ENCODE results near the gene FGF14.
A peak's percentile ranks its signal among the peaks of the same experiment; 100 is the strongest.

FGF14 gene

DNA sequence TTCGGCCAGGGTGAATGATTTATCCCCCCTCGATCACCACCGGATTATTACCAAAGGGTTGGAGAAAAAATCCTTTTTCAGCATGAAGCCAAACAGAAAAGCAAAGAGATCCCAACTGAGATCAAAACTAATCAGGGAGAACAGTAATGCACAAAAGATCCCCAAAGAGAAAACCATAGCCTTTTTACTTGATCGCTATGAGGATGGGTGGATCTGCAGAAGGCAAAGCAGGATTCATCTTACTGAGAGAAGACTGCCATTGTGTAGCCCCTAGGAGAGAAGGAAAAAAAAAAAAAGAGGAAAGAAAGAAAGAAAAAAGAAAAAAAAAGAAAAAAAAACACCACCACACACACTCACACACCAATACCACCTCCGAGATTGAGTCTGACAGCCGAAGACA, at the start of gene FGF14:
FGF14 (minus strand) TSS at position 283 of the 400 bp plus-strand sequence.
- H3K4me1 Mint-ChIP-seq, result peaks cover 25% of the 10 kb centered on the region

DNA sequence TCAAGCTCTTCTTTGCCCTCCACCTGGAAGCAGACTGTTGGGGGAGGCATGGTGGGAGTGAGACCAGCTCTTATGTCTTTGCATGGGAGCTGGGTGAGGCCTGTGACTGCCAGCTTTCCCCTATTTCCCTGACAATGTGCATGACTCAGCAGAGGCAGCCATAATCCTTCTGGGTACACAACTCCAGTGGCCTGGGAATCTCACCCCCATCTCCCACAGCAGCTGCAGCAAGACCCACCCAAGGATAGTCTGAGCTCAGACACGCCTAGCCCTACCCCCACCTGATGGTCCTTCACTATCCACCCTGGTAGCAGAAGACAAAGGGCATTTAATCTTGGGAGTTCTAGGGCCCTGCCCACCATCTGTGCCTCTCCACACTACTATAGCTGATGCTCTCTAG, 41.4 kb upstream of the FGF14 start:
- no peak for DNase-seq

More for the DNA sequence above, at the start of gene FGF14:
- DNase-seq, result no peak
- Mint-ChIP-seq H3K27ac (no peak within 1 kb of the TSS), H3K36me3 (ENCODE audit: low read depth) (no peaks in the 10 kb centered on the region), H3K9me3 (no peaks in the 10 kb centered on the region), H3K4me3 (peak within 1 kb of the TSS; percentile 55), H3K27me3 (peaks cover 66% of the 10 kb centered on the region)
- ATAC-seq, result no peak

DNA sequence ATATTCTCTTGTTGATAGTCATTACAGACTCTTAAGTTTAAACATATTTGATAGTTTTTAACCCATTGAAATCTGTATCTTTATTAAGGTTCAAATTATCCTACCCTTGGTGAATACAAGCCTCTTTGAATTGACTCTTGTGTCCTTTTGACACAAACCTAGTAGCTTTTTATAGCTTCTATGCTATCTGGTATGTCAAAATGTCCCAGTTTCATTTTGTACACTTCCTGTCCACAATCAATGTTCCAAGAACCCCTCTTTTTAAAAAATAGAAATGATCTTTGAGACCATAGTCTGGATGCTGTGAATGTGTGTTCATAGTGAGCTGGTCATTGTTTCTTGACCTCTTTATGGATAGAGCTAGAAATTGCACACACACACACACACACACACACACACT, 39.2 kb upstream of the FGF14 start:
- peaks cover 9% of the 10 kb centered on the region for H3K9me3 Mint-ChIP-seq
- H3K36me3 Mint-ChIP-seq (ENCODE audit: low read depth), result no peaks in the 10 kb centered on the region
- H3K4me1 Mint-ChIP-seq, result no peaks in the 10 kb centered on the region
- ATAC-seq, result no peak
- no peak overlapping the region for H3K4me3 Mint-ChIP-seq
- no peak for DNase-seq
- peaks cover 6% of the 10 kb centered on the region for H3K27me3 Mint-ChIP-seq
- no peak overlapping the region for H3K27ac Mint-ChIP-seq

More for the DNA sequence above, 41.4 kb upstream of the FGF14 start:
- Mint-ChIP-seq H3K27me3 (peaks cover 8% of the 10 kb centered on the region), H3K4me3 (no peak overlapping the region), H3K36me3 (ENCODE audit: low read depth) (no peaks in the 10 kb centered on the region), H3K9me3 (peaks cover 9% of the 10 kb centered on the region), H3K27ac (no peak overlapping the region), H3K4me1 (no peaks in the 10 kb centered on the region)
- ATAC-seq, result no peak

DNA sequence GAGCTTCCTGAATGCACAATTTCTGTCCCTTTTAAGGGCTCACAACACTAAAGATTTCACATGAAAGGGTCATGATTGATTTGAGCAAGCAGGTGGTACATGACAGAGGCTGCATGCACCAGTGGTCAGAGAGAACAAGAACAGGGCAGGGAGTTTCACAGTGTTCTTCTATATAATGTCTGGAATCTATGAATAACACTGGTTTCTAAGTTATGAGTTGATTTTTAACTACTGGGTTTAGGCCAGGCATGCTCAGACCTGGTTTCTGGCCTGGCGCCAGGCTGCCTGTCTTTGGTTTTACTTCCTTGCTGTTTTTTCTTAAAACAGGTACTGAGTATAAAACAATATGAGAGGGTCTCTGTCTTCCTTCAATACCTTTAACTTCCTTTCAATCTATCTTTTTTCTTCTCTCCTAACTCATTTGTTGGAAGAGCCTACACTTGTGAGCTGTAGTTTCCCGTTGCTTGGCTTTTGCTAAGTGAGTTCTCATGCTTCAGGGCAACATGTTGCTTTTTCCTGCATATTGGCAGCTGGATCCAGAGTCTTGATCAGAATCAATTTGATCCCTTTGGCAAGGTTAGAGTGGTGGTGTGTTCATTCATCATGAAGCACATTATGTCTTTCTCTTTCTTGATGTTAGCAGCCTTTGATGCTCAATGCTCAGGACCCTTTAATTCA, 38.5 kb upstream of the FGF14 start:
- Mint-ChIP-seq H3K27me3 (peaks cover 6% of the 10 kb centered on the region), H3K36me3 (ENCODE audit: low read depth) (no peaks in the 10 kb centered on the region), H3K27ac (no peak overlapping the region), H3K4me3 (no peak overlapping the region), H3K4me1 (no peaks in the 10 kb centered on the region), H3K9me3 (peaks cover 9% of the 10 kb centered on the region)
- DNase-seq (no peak), ATAC-seq (no peak)

DNA sequence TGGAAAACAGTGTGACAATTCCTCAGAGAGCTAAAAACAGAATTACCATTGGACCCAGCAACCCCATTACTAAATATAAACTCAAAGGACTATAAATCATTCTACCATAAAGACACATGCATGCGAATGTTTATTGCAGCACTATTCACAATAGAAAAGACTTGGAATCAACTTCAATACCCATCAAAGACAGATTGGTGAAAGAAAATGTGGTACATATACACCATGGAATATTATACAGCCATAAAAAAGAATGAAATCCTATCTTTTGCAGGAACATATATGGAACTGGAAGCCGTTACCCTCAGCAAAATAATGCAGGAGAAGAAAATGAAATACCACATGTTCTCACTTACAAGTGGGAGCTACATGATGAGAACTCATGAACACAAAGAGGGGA, 20.8 kb upstream of the FGF14 start:
- no peak for DNase-seq
- peaks cover 12% of the 10 kb centered on the region for H3K27me3 Mint-ChIP-seq
- peaks cover 31% of the 10 kb centered on the region for H3K9me3 Mint-ChIP-seq
- peaks cover 2% of the 10 kb centered on the region for H3K36me3 Mint-ChIP-seq (ENCODE audit: low read depth)
- H3K4me1 Mint-ChIP-seq, result no peaks in the 10 kb centered on the region
- ATAC-seq, result no peak
- no peak overlapping the region for H3K4me3 Mint-ChIP-seq
- no peak overlapping the region for H3K27ac Mint-ChIP-seq

GRCh38 chr13:102405499-102406100, 3.8 kb upstream of the FGF14 start:
- no peak for DNase-seq
- ATAC-seq, result no peak
- Mint-ChIP-seq H3K4me1 (peaks cover 19% of the 10 kb centered on the region), H3K36me3 (ENCODE audit: low read depth) (no peaks in the 10 kb centered on the region), H3K9me3 (no peaks in the 10 kb centered on the region), H3K4me3 (no peak overlapping the region), H3K27me3 (peaks cover 67% of the 10 kb centered on the region), H3K27ac (no peak overlapping the region)

DNA sequence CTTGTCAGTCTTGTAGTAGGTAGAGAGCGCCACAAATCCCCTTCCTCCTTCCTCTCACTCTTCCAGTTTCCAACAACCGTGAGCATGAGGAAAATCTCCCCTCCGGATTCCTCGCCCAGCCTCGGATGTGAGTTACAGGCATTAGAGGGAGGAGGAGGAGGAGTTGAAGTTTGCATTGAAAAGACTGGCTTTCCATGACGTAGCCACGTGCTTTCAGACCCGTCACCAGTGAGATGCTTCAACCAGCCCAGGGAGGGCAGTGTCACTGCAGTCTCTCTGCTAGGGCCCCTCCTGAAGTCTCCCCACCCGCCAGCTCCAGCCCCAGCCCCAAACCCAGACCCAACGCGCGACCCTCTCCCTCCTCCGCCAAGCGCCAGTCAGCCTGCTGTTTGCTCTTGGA, 442 bp upstream of the FGF14 start:
- H3K27me3 Mint-ChIP-seq, result peaks cover 64% of the 10 kb centered on the region
- H3K27ac Mint-ChIP-seq, result no peak overlapping the region

DNA sequence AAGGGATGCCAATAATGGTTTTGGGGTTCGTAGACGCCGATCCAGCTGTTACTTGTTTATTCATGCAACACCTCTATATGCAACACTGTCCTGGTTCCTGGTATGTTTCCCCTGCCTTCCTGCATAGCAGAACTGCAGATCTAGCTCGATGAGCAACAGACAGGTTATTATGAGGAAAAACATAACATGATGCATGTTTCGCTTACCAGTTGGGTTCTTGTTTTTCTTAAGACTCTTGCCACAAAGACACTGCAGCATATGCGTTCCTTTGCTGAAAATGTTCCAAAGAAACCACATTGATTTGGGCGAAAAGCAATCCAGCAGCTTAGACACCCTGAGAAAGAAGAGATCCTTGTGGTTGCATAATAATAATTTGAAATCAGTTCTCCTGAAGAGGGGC, 583 bp downstream of the FGF14 start:
- Mint-ChIP-seq H3K27ac (no peak overlapping the region), H3K4me1 (peaks cover 25% of the 10 kb centered on the region), H3K9me3 (no peaks in the 10 kb centered on the region), H3K27me3 (peaks cover 65% of the 10 kb centered on the region), H3K4me3 (peak overlapping the region; percentile 55), H3K36me3 (ENCODE audit: low read depth) (no peaks in the 10 kb centered on the region)
- no peak for ATAC-seq
- no peak for DNase-seq

More for the DNA sequence above, 442 bp upstream of the FGF14 start:
- no peaks in the 10 kb centered on the region for H3K9me3 Mint-ChIP-seq
- peaks cover 25% of the 10 kb centered on the region for H3K4me1 Mint-ChIP-seq
- H3K36me3 Mint-ChIP-seq (ENCODE audit: low read depth), result no peaks in the 10 kb centered on the region
- DNase-seq (peak; percentile 29), ATAC-seq (peak; percentile 81)
- peak overlapping the region; percentile 55 for H3K4me3 Mint-ChIP-seq

DNA sequence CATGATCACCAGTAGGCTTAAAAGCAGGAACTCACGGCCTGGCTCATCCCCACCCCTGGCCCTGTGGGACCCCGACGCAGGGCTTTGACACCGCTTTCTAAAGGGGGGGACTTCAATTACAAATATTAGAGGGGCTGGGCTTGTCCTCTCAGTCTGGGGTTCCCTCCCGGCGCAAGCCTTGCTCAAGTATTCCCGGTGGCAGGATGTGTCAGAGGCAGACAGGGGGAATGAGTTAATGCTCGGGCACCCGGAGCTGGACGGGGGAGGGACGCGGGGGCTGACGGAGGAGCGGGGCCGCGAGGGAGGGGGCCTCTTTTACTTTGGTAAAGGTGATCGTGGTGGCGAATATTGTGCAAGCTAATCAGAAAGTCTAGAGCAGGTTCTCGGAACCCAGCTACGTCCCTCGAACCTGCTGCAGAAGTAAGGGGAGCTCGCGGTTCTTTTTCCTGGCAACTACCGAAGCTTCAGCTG, 1.1 kb downstream of the FGF14 start:
- ATAC-seq, result no peak

GRCh38 chr13:102399791-102400674, 1.8 kb downstream of the FGF14 start:
- H3K27me3 Mint-ChIP-seq, result peaks cover 59% of the 10 kb centered on the region
- DNase-seq (peak; percentile 14), ATAC-seq (peak; percentile 48)
- H3K4me3 Mint-ChIP-seq, result peak overlapping the region; percentile 55
- peaks cover 28% of the 10 kb centered on the region for H3K4me1 Mint-ChIP-seq
- H3K9me3 Mint-ChIP-seq, result no peaks in the 10 kb centered on the region
- H3K36me3 Mint-ChIP-seq (ENCODE audit: low read depth), result peaks cover 2% of the 10 kb centered on the region
- H3K27ac Mint-ChIP-seq, result no peak overlapping the region

More for the DNA sequence above, 1.1 kb downstream of the FGF14 start:
- peak; percentile 6 for DNase-seq
- no peaks in the 10 kb centered on the region for H3K36me3 Mint-ChIP-seq (ENCODE audit: low read depth)
- H3K27me3 Mint-ChIP-seq, result peaks cover 65% of the 10 kb centered on the region
- no peak overlapping the region for H3K27ac Mint-ChIP-seq
- peaks cover 25% of the 10 kb centered on the region for H3K4me1 Mint-ChIP-seq
- peak overlapping the region; percentile 55 for H3K4me3 Mint-ChIP-seq
- no peaks in the 10 kb centered on the region for H3K9me3 Mint-ChIP-seq

GRCh38 chr13:102395939-102396338, 5.9 kb downstream of the FGF14 start:
- peaks cover 8% of the 10 kb centered on the region for H3K36me3 Mint-ChIP-seq (ENCODE audit: low read depth)
- ATAC-seq (no peak), DNase-seq (no peak)
- H3K4me3 Mint-ChIP-seq, result no peak overlapping the region
- H3K9me3 Mint-ChIP-seq, result peaks cover 6% of the 10 kb centered on the region
- peaks cover 25% of the 10 kb centered on the region for H3K27me3 Mint-ChIP-seq
- no peak overlapping the region for H3K27ac Mint-ChIP-seq
- H3K4me1 Mint-ChIP-seq, result peaks cover 38% of the 10 kb centered on the region

- Mint-ChIP-seq H3K9me3 (peaks cover 6% of the 10 kb centered on the region), H3K4me3 (peak overlapping the region; percentile 80), H3K27me3 (peaks cover 19% of the 10 kb centered on the region), H3K36me3 (ENCODE audit: low read depth) (peaks cover 8% of the 10 kb centered on the region), H3K27ac (peak overlapping the region; percentile 69), H3K4me1 (peaks cover 32% of the 10 kb centered on the region)
- ATAC-seq (no peak), DNase-seq (no peak)
These were observed 6.7 kb downstream of the FGF14 start for GRCh38 chr13:102395174-102395573.

DNA sequence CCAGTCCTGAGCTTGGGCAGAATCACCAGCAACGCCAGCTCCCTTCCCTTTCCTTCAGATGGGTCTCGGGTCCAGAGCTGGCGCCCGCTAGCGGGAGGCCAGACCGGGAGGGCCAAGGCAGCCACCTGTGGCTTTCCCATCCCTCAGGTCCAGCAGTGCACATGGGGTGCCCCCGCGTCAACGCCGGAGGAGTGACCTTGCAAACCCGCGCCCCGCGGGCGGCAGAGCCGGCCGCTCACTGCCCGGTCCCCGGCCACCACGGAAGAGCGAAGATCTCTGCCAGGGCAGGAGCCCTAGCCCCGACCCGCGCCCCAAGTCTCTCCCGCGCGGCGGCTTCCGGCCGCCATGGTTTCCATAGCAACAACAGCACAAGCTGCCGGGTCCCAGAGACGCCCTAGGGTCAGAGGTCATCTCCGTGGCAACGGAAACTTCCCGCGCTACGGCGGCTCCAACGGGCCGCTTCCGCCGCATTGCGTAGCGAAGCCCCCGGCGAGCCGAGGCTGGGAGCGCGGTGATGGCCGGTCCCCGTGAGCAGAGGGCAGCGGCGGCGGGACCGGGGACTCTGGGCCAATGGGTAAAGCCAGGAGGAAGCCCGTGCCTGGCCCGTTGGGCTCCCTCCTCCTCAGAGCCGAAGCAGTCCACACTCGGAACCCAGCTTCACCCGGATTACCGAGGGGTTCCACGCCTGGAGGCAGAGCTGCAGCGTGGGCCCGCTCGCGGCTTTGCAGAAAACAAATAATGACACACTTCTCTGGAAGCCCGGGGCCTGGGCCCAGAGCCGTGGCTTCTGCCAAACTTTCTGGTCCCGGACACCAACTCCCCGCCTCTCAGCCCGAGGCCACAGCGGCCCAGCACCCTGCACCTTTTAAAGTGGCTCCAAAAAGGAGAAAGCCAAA, 7.4 kb downstream of the FGF14 start:
- ATAC-seq (peak; percentile 73), DNase-seq (peak; percentile 97)
- peaks cover 30% of the 10 kb centered on the region for H3K4me1 Mint-ChIP-seq
- peak overlapping the region; percentile 80 for H3K4me3 Mint-ChIP-seq
- H3K27ac Mint-ChIP-seq, result peak overlapping the region; percentile 69
- peaks cover 6% of the 10 kb centered on the region for H3K9me3 Mint-ChIP-seq
- H3K36me3 Mint-ChIP-seq (ENCODE audit: low read depth), result peaks cover 8% of the 10 kb centered on the region
- peaks cover 16% of the 10 kb centered on the region for H3K27me3 Mint-ChIP-seq

All from activated naive CD8-positive, alpha-beta T cell treated with anti-CD3 and anti-CD28 coated beads, Interleukin-2, amount 50 U/mL, for 24 hours (primary cell).